ENCODE results near the gene REPS1. TPM values are rescaled to one million over a fixed set of nuclear protein-coding genes. Genes with fewer than 3 reads are reported as not detected.
"Not testable (repeated sequence)": the region's sequence is repeated elsewhere in the genome, so short reads cannot be mapped to it uniquely, and the experiment has no call there.

REPS1 gene
- polyA plus RNA-seq, 3 donors: 11.9 to 36.6 (median 14.0) TPM

GRCh38 chr6:139028215-139028657 lies 40.2 kb upstream of the REPS1 start:
- WGBS (ENCODE audit: insufficient coverage): 0% methylated on average over 12 of the region's 14 CpGs
- Mint-ChIP-seq H3K4me3 (no peak overlapping the region), H3K4me1 (peaks cover 19% of the 10 kb centered on the region), H3K27me3 (ENCODE audit: low read depth in 3 of 3) (peaks cover 0 to 3% (median 0%) of the 10 kb centered on the region in 3 donors), H3K27ac (peak overlapping the region in 6 of 7 donors; percentile 90 to 96 (median 94)), H3K36me3 (peaks cover 1 to 3% of the 10 kb centered on the region in 2 donors), H3K9me3 (peaks cover 0 to 3% (median 0%) of the 10 kb centered on the region in 7 donors)
- H3K9ac ChIP-seq (ENCODE audit: insufficient read depth, low read length, poor library complexity, severe bottlenecking): peak overlapping the region; percentile 83
- peak overlapping the region; percentile 77 for H2AFZ ChIP-seq (ENCODE audit: insufficient read depth, low read depth, low read length, poor library complexity, severe bottlenecking)
- no peaks in the 10 kb centered on the region for H3K9me3 ChIP-seq (replicated peaks in 1 of 2; ENCODE audit: control insufficient read depth in 1 of 2, insufficient read depth in 1 of 2, low read length in 2 of 2)
- H3K36me3 ChIP-seq (replicated peaks in 1 of 2; ENCODE audit: control insufficient read depth in 1 of 2, insufficient read depth in 2 of 2, low read length in 2 of 2): no peaks in the 10 kb centered on the region
- no peaks in the 10 kb centered on the region for H3K27me3 ChIP-seq (ENCODE audit: control insufficient read depth in 2 of 2, insufficient read depth in 2 of 2, low read length in 2 of 2)
- peak in 1 of 3 donors; percentile 21 for DNase-seq
- peak overlapping the region; percentile 89 to 98 for H3K27ac ChIP-seq (ENCODE audit: low read depth in 1 of 2, low read length in 2 of 2)
- peaks cover 16% of the 10 kb centered on the region for H4K20me1 ChIP-seq (ENCODE audit: insufficient read depth, low read length)
- peak overlapping the region; percentile 89 for H3K4me2 ChIP-seq (replicated peaks; ENCODE audit: extremely low read depth, low read length, poor library complexity, severe bottlenecking)
- peak overlapping the region; percentile 53 to 93 (median 84) for H3K4me3 ChIP-seq (replicated peaks in 1 of 3; ENCODE audit: low read depth in 2 of 3, low read length in 3 of 3)
- TF ChIP-seq, protein P1, sequence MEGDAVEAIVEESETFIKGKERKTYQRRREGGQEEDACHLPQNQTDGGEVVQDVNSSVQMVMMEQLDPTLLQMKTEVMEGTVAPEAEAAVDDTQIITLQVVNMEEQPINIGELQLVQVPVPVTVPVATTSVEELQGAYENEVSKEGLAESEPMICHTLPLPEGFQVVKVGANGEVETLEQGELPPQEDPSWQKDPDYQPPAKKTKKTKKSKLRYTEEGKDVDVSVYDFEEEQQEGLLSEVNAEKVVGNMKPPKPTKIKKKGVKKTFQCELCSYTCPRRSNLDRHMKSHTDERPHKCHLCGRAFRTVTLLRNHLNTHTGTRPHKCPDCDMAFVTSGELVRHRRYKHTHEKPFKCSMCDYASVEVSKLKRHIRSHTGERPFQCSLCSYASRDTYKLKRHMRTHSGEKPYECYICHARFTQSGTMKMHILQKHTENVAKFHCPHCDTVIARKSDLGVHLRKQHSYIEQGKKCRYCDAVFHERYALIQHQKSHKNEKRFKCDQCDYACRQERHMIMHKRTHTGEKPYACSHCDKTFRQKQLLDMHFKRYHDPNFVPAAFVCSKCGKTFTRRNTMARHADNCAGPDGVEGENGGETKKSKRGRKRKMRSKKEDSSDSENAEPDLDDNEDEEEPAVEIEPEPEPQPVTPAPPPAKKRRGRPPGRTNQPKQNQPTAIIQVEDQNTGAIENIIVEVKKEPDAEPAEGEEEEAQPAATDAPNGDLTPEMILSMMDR (IDR thresholded peaks at IDR 0.05): no peak
- peaks cover 61% of the 10 kb centered on the region for H3K79me2 ChIP-seq (ENCODE audit: insufficient read depth, low read length)
- peaks cover 43 to 52% of the 10 kb centered on the region in 2 donors for H3K4me1 ChIP-seq (ENCODE audit: control insufficient read depth in 1 of 2, insufficient read depth in 2 of 2, low read length in 2 of 2)
- intact Hi-C loops (cut with micrococcal nuclease): loop anchor here (5.0 to 10.0 kb wide), 3 partner anchors 41 to 109 kb away; partner anchors contain the start of genes HECA (in 2 of the 2) and REPS1 (in 1 of the 2)

DNA sequence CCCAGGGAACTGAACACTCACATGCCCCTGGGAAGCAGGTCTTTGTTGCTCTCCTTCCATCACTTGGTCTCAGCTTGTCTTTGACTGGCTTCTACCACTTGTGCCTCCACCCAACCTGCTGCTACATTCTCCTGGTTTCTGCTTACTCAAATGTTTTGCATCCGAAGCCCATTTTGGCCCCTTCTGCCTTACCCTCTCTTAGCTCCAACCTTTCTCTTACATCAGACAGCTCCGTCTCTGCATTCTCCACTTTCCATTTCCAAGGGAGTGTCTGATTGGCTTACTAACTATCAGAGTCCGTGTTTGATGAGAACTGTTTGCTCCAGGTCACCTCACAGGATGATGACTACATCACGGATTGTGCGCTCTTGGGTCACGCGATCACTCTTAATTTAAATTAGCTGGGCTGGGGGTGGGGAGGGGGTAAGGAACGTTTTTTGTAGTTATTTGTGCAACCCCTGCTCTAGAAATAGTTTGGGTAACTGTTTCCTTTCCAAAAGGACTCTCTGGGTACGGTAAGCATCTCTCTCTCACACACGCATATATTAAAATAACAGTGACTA lies 39.6 kb upstream of the REPS1 start:
- 17% methylated on average over 2 of the region's 10 CpGs for WGBS (ENCODE audit: insufficient coverage)
- Histone ChIP-seq H3K4me2 (replicated peaks; ENCODE audit: extremely low read depth, low read length, poor library complexity, severe bottlenecking) (peak overlapping the region; percentile 89), H4K20me1 (ENCODE audit: insufficient read depth, low read length) (peaks cover 11% of the 10 kb centered on the region), H3K9me3 (replicated peaks in 1 of 2; ENCODE audit: control insufficient read depth in 1 of 2, insufficient read depth in 1 of 2, low read length in 2 of 2) (no peaks in the 10 kb centered on the region), H3K27me3 (ENCODE audit: control insufficient read depth in 2 of 2, insufficient read depth in 2 of 2, low read length in 2 of 2) (no peaks in the 10 kb centered on the region), H3K9ac (ENCODE audit: insufficient read depth, low read length, poor library complexity, severe bottlenecking) (peak overlapping the region; percentile 83), H2AFZ (ENCODE audit: insufficient read depth, low read depth, low read length, poor library complexity, severe bottlenecking) (peak overlapping the region; percentile 77), H3K27ac (ENCODE audit: low read depth in 1 of 2, low read length in 2 of 2) (peak overlapping the region; percentile 19 to 89), H3K4me1 (ENCODE audit: control insufficient read depth in 1 of 2, insufficient read depth in 2 of 2, low read length in 2 of 2) (peaks cover 38 to 47% of the 10 kb centered on the region in 2 donors), H3K4me3 (replicated peaks in 1 of 3; ENCODE audit: low read depth in 2 of 3, low read length in 3 of 3) (peak overlapping the region; percentile 53 to 93 (median 84)), H3K36me3 (replicated peaks in 1 of 2; ENCODE audit: control insufficient read depth in 1 of 2, insufficient read depth in 2 of 2, low read length in 2 of 2) (no peaks in the 10 kb centered on the region), H3K79me2 (ENCODE audit: insufficient read depth, low read length) (peaks cover 56% of the 10 kb centered on the region)
- Mint-ChIP-seq H3K27me3 (ENCODE audit: low read depth in 3 of 3) (peaks cover 0 to 3% (median 0%) of the 10 kb centered on the region in 3 donors), H3K27ac (peak overlapping the region in 5 of 7 donors; percentile 65 to 96 (median 92)), H3K36me3 (peaks cover 0 to 3% of the 10 kb centered on the region in 2 donors), H3K4me3 (no peak overlapping the region), H3K9me3 (peaks cover 0 to 6% (median 0%) of the 10 kb centered on the region in 7 donors), H3K4me1 (peaks cover 17% of the 10 kb centered on the region)
- intact Hi-C loops (cut with micrococcal nuclease): loop anchor here (5.0 to 10.0 kb wide), 3 partner anchors 40 to 110 kb away; partner anchors contain the start of genes HECA (in 2 of the 2) and REPS1 (in 1 of the 2)
- peak; percentile 67 to 86 (median 78) for DNase-seq
- TF ChIP-seq, protein P1 (IDR thresholded peaks at IDR 0.05): no peak

- H3K4me3 ChIP-seq (replicated peaks in 1 of 3; ENCODE audit: low read depth in 2 of 3, low read length in 3 of 3); H3K4me3 Mint-ChIP-seq; H3K9ac ChIP-seq (ENCODE audit: insufficient read depth, low read length, poor library complexity, severe bottlenecking); H3K9me3 ChIP-seq (replicated peaks in 1 of 2; ENCODE audit: control insufficient read depth in 1 of 2, insufficient read depth in 1 of 2, low read length in 2 of 2); H3K36me3 Mint-ChIP-seq; H3K27me3 Mint-ChIP-seq (ENCODE audit: low read depth in 3 of 3); H3K9me3 Mint-ChIP-seq; H2AFZ ChIP-seq (ENCODE audit: insufficient read depth, low read depth, low read length, poor library complexity, severe bottlenecking); H3K27me3 ChIP-seq (ENCODE audit: control insufficient read depth in 2 of 2, insufficient read depth in 2 of 2, low read length in 2 of 2); H4K20me1 ChIP-seq (ENCODE audit: insufficient read depth, low read length); H3K36me3 ChIP-seq (replicated peaks in 1 of 2; ENCODE audit: control insufficient read depth in 1 of 2, insufficient read depth in 2 of 2, low read length in 2 of 2): not testable (repeated sequence)
- Mint-ChIP-seq H3K4me1 (peaks cover 14% of the 10 kb centered on the region), H3K27ac (peak overlapping the region in 5 of 7 donors; percentile 23 to 68 (median 57))
- Histone ChIP-seq H3K27ac (ENCODE audit: low read depth in 1 of 2, low read length in 2 of 2) (peak overlapping the region in 1 of 2 donors; percentile 44), H3K4me1 (ENCODE audit: control insufficient read depth in 1 of 2, insufficient read depth in 2 of 2, low read length in 2 of 2) (peaks cover 31 to 36% of the 10 kb centered on the region in 2 donors), H3K79me2 (ENCODE audit: insufficient read depth, low read length) (peaks cover 33% of the 10 kb centered on the region), H3K4me2 (replicated peaks; ENCODE audit: extremely low read depth, low read length, poor library complexity, severe bottlenecking) (peak overlapping the region; percentile 23)
- peak; percentile 54 to 72 (median 68) for DNase-seq
- intact Hi-C loops (cut with micrococcal nuclease): loop anchor here (5.0 to 10.0 kb wide), 3 partner anchors 38 to 112 kb away; partner anchors contain the start of genes HECA (in 2 of the 2) and REPS1 (in 1 of the 2)
- WGBS (ENCODE audit: insufficient coverage): no CpG with 5 or more reads among the region's 3 CpGs
Observed at GRCh38 chr6:139025416-139025815, 37.4 kb upstream of the REPS1 start.
